HCT116 (cell line): Measurements from ENCODE around the gene SEMA3G. TPM values are rescaled to one million over a fixed set of nuclear protein-coding genes. Genes with fewer than 3 reads are reported as not detected.

Experiments
- ATAC-seq: fragments of 200-7000 bp; cut with Tn5 transposase; 2 replicates; pipeline ENCODE4 v1.9.1; 2020; ENCODE audit warnings: mild to moderate bottlenecking, moderate library complexity
- BruUV-seq: library from RNA; stranded (reverse); fragments of 400-500 nt; replicated peaks from 2 replicates; lab custom pipeline; 2021; lab: Mats Ljungman, UMichigan
- CTCF ChIA-PET: fragments of 300-600 bp; sonication (Branson Sonifier 250); formaldehyde crosslinking; loops from one replicate; lab custom pipeline; 2021; ENCODE audit warnings: antibody characterized with exemption; lab: Charles Lee
- POLR2A ChIA-PET: fragments of 300-600, 350-600 bp; sonication (Branson Sonifier 250); formaldehyde crosslinking; loops from one replicate; lab custom pipeline; 2021; ENCODE audit warnings: antibody characterized with exemption; lab: Charles Lee
- RAD21 ChIA-PET, 2 experiments: fragments of 300-600 bp; sonication (Branson Sonifier 250); formaldehyde crosslinking; loops; one replicate each; lab custom pipeline; 2023; ENCODE audit warnings: low total read pairs in 2 of 2; ENCODE audit not compliant: uncharacterized antibody in 2 of 2, unreplicated experiment in 2 of 2, low non-redundant PET in 1 of 2; lab: Charles Lee
- DNase-seq: peaks from one replicate; pipeline ENCODE4 v3.0.0-alpha.2; 2010; ENCODE audit warnings: low read depth, low spot score
- H2AFZ ChIP-seq: fragments of 200-600 bp; shearing (Covaris generic), sonication (generic); 2 replicates; pipeline ENCODE4 v1.6.1; 2017; ENCODE audit warnings: low read depth, mixed run types, mixed read lengths, antibody characterized with exemption, low read length; ENCODE audit not compliant: poor library complexity, severe bottlenecking
- H3K27ac ChIP-seq: 2 replicates; pipeline ENCODE4 v1.5.1; 2012; ENCODE audit warnings: low read depth, low read length
- H3K27me3 ChIP-seq: fragments of 200-600 bp; sonication (generic); 2 replicates; pipeline ENCODE4 v1.6.1; 2016; ENCODE audit warnings: mixed run types, low read length, mixed read lengths; ENCODE audit not compliant: insufficient read depth
- H3K36me3 ChIP-seq, 2 experiments: fragments of 200-500 bp in 1 of 2; fragments of 200-600 bp in 1 of 2; sonication (Bioruptor generic) in 1 of 2; sonication (generic) in 1 of 2; 2 replicates each; pipeline versions ENCODE4 v1.5.1 to v1.6.1; 2014 to 2016; ENCODE audit warnings: low read length in 2 of 2, inconsistent platforms in 1 of 2, mixed read lengths in 1 of 2, mixed run types in 1 of 2; ENCODE audit not compliant: insufficient read depth in 2 of 2, control insufficient read depth in 1 of 2
- H3K4me1 ChIP-seq, 2 experiments: fragments of 200-600 bp in 1 of 2; sonication (generic) in 1 of 2; 2 replicates each; pipeline versions ENCODE4 v1.5.1 to v1.6.1; 2012 to 2017; ENCODE audit warnings: low read length in 2 of 2, inconsistent platforms in 1 of 2, mild to moderate bottlenecking in 1 of 2, mixed read lengths in 1 of 2, mixed run types in 1 of 2, moderate library complexity in 1 of 2; ENCODE audit not compliant: insufficient read depth in 2 of 2, control insufficient read depth in 1 of 2
- H3K4me2 ChIP-seq: fragments of 200-600 bp; sonication (generic); 2 replicates; pipeline ENCODE4 v1.6.1; 2017; ENCODE audit warnings: mixed run types, low read length, mixed read lengths
- H3K4me3 ChIP-seq, 2 experiments: fragments of 200-600 bp in 1 of 2; sonication (generic) in 1 of 2; replicated peaks in 1 of 2; 2 replicates each; pipeline ENCODE4 v1.5.1; 2011 to 2016; ENCODE audit warnings: low read length in 2 of 2, control low read depth in 1 of 2, low read depth in 1 of 2, mild to moderate bottlenecking in 1 of 2, mixed read lengths in 1 of 2, mixed run types in 1 of 2
- H3K79me2 ChIP-seq: fragments of 200-600 bp; sonication (generic); 2 replicates; pipeline ENCODE4 v1.6.1; 2017; ENCODE audit warnings: mild to moderate bottlenecking, mixed run types, low read length, moderate library complexity, mixed read lengths; ENCODE audit not compliant: insufficient read depth
- H3K9ac ChIP-seq: fragments of 200-600 bp; sonication (generic); 2 replicates; pipeline ENCODE4 v1.6.1; 2016; ENCODE audit warnings: low read length, mixed read lengths
- H3K9me2 ChIP-seq: fragments of 200-600 bp; sonication (generic), shearing (Covaris generic); 2 replicates; pipeline ENCODE4 v1.6.1; 2017; ENCODE audit warnings: mixed run types, mild to moderate bottlenecking, moderate library complexity; ENCODE audit not compliant: insufficient read depth
- H3K9me3 ChIP-seq, 2 experiments: fragments of 200-500 bp in 1 of 2; fragments of 200-600 bp in 1 of 2; sonication (Bioruptor generic) in 1 of 2; sonication (generic) in 1 of 2; 2 replicates each; pipeline ENCODE4 v1.6.1; 2014 to 2017; ENCODE audit warnings: low read length in 2 of 2, mixed read lengths in 2 of 2, inconsistent platforms in 1 of 2, low read depth in 1 of 2, mild to moderate bottlenecking in 1 of 2, mixed run types in 1 of 2, moderate library complexity in 1 of 2; ENCODE audit not compliant: control insufficient read depth in 1 of 2, insufficient read depth in 1 of 2
- H4K20me1 ChIP-seq: fragments of 200-600 bp; sonication (generic), shearing (Covaris generic); 2 replicates; pipeline ENCODE4 v1.6.1; 2017; ENCODE audit warnings: mixed run types, mild to moderate bottlenecking, moderate library complexity; ENCODE audit not compliant: insufficient read depth
- ATF3 ChIP-seq: IDR thresholded peaks from 2 replicates; pipeline ENCODE4 v1.6.1; 2012
- CEBPB ChIP-seq: IDR thresholded peaks from 2 replicates; pipeline ENCODE4 v1.6.1; 2012; ENCODE audit warnings: low read depth
- EZH2 ChIP-seq: fragments of 200-600 bp; sonication (generic); IDR thresholded peaks from 2 replicates; pipeline ENCODE4 v1.6.1; 2017; ENCODE audit warnings: antibody characterized with exemption, mixed run types
- SIN3A ChIP-seq: IDR thresholded peaks from 2 replicates; pipeline ENCODE4 v1.6.1; 2012; ENCODE audit warnings: low read depth
- TCF7L2 ChIP-seq: IDR thresholded peaks from 2 replicates; pipeline ENCODE4 v1.7.0; 2011; ENCODE audit warnings: borderline replicate concordance, inconsistent platforms; ENCODE audit not compliant: insufficient read depth, insufficient read length; ENCODE audit errors: extremely low read depth
- ZBTB33 ChIP-seq: IDR thresholded peaks from 2 replicates; pipeline ENCODE4 v1.6.1; 2011; ENCODE audit warnings: mild to moderate bottlenecking, low read length, moderate library complexity; ENCODE audit not compliant: insufficient replicate concordance; ENCODE audit errors: extremely low read depth
- ZFX ChIP-seq: fragments of 450-650 bp; IDR thresholded peaks from 2 replicates; pipeline ENCODE4 v1.6.1; 2017
- intact Hi-C: fragments of 100-400 bp; cut with micrococcal nuclease; formaldehyde crosslinking; loops from 2 replicates; pipeline ENCODE4 v1.10.0; 2022
- total RNA-seq: library from RNA; stranded (reverse); gene quantifications from one replicate; pipeline ENCODE4 v1.2.1, GENCODE V29; 2021; ENCODE audit not compliant: unreplicated experiment

Gene SEMA3G
- total RNA-seq, 1 experiment from 2014 or later: 4.2 TPM

GRCh38 chr3:52436500-52437149, 8.3 kb downstream of the SEMA3G start:
- no TSS peak for BruUV-seq
- CTCF ChIA-PET: no interaction called here
- intact Hi-C loops: no loop called here
- H3K27ac ChIP-seq: no peak overlapping the region
- H3K4me1 ChIP-seq: no peaks in the 10 kb centered on the region
- no peak for ATAC-seq
- no peaks in the 10 kb centered on the region for H3K9me2 ChIP-seq
- no peaks in the 10 kb centered on the region for H3K79me2 ChIP-seq
- no peaks in the 10 kb centered on the region for H3K36me3 ChIP-seq
- H2AFZ ChIP-seq: no peak overlapping the region
- no peak for DNase-seq
- no peak overlapping the region for H3K4me2 ChIP-seq
- TF ChIP-seq EZH2 (no peak), SIN3A (no peak), ZFX (no peak), ZBTB33 (no peak), ATF3 (no peak), CEBPB (no peak), TCF7L2 (no peak)
- no peaks in the 10 kb centered on the region for H3K9me3 ChIP-seq
- no peak overlapping the region for H3K9ac ChIP-seq
- no peaks in the 10 kb centered on the region for H3K27me3 ChIP-seq
- no peaks in the 10 kb centered on the region for H4K20me1 ChIP-seq
- POLR2A ChIA-PET: no interaction called here
- RAD21 ChIA-PET: no interaction called here
- no peak overlapping the region for H3K4me3 ChIP-seq
